Cardiac ventricle fibroblast (primary cell): ENCODE measurements around the gene PRSS12. TPM values are rescaled to one million over a fixed set of nuclear protein-coding genes. Genes with fewer than 3 reads are reported as not detected.

Experiments used
- total RNA-seq: library from RNA; depleted of rRNA; stranded (reverse); fragments of >200 nt; gene quantifications from 2 replicates; pipeline ENCODE4 v1.2.3, GENCODE V29; 2015

The PRSS12 gene
- total RNA-seq, result under 0.01 TPM in 1 of 2 replicates, not detected in the other

GRCh38 chr4:118352843-118353533 is at the start of gene PRSS12:
Gene PRSS12, minus strand, starts transcription at chr4:118353003. Its CDS starts 283 bp downstream, at chr4:118352720.

